Thoracic aorta (tissue), 2 donors: Measurements from ENCODE around the gene MRPL48. TPM values are rescaled to one million over a fixed set of nuclear protein-coding genes. Genes with fewer than 3 reads are reported as not detected.

ENCODE experiments used
- ATAC-seq: fragments of 150-250 bp; one replicate; pipeline ENCODE4 v1.8.0; 2017; ENCODE audit warnings: low read depth; ENCODE audit not compliant: insufficient number of reproducible peaks, low FRiP score
- DNase-seq: peaks from one replicate; pipeline ENCODE4 v3.0.0-alpha.2; 2020; ENCODE audit warnings: low spot score
- H3K27ac ChIP-seq, 2 donors: fragments of 200-600 bp; sonication (generic); 1 replicate in 1 of 2; 2 replicates in 1 of 2; pipeline ENCODE4 v1.5.1; 2016; ENCODE audit warnings: mild to moderate bottlenecking in 2 of 2, moderate library complexity in 2 of 2
- H3K27me3 ChIP-seq: fragments of 200-600 bp; sonication (generic); replicated peaks from 2 replicates; pipeline ENCODE4 v1.6.0; 2016; ENCODE audit warnings: mild to moderate bottlenecking; ENCODE audit not compliant: insufficient read depth
- H3K36me3 ChIP-seq: fragments of 200-600 bp; sonication (generic); one replicate; pipeline ENCODE4 v1.5.1; 2016
- H3K4me1 ChIP-seq, 2 donors: fragments of 200-600 bp; sonication (generic); 1 replicate in 1 of 2; 2 replicates in 1 of 2; pipeline versions ENCODE4 v1.5.1 to v1.6.0; 2016; ENCODE audit warnings: low read depth in 2 of 2, mild to moderate bottlenecking in 1 of 2; ENCODE audit not compliant: control insufficient read depth in 1 of 2
- H3K4me3 ChIP-seq: fragments of 200-600 bp; sonication (generic); 2 replicates; pipeline ENCODE4 v1.5.1; 2016; ENCODE audit warnings: mild to moderate bottlenecking
- H3K9me3 ChIP-seq: fragments of 200-600 bp; sonication (generic); 2 replicates; pipeline ENCODE4 v1.5.1; 2016
- CTCF ChIP-seq: fragments of 200-600 bp; sonication (generic); IDR thresholded peaks from one replicate; pipeline ENCODE4 v1.5.1; 2019; ENCODE audit warnings: antibody characterized with exemption
- total RNA-seq, 2 donors: library from RNA; depleted of rRNA; stranded (reverse); fragments of >200 nt; gene quantifications; one replicate each; pipeline versions ENCODE4 v1.1.0 to v1.2.3, GENCODE V29; 2016

MRPL48 gene
- total RNA-seq, 2 donors from 2014 or later: 3.8 to 18.6 TPM

DNA sequence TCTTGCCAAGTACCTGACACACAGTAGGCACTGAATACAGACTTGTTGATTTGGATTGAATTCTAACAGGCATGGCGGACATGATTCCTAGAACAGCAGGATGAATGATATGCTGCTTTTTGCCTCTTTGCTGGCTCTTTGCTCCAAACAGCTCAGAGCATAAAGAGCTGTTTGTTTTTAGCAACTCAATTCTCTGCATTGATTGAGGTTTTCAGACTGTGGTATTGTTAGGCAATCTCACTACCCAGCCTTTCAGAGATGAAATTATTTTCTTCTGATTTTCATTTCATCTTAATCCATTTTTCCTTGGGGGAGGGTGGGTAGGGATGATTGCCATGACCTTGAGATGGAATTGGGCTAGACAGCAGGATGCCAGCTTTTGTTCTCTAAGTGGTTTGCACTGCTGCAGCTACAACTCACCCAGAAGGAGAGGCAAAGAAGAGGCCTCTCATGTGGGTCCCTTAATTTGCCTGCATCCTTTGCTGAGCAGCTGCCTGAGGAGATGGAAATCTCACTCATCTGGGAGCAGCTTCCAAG lies 68.4 kb downstream of the MRPL48 start:
- DNase-seq: no peak
- Histone ChIP-seq H3K9me3 (no peaks in the 10 kb centered on the region), H3K27me3 (no peaks in the 10 kb centered on the region), H3K27ac (no peak overlapping the region), H3K36me3 (peaks cover 9% of the 10 kb centered on the region), H3K4me1 (no peaks in the 10 kb centered on the region), H3K4me3 (no peak overlapping the region)
- no peak for ATAC-seq
- no peak for TF ChIP-seq CTCF

DNA sequence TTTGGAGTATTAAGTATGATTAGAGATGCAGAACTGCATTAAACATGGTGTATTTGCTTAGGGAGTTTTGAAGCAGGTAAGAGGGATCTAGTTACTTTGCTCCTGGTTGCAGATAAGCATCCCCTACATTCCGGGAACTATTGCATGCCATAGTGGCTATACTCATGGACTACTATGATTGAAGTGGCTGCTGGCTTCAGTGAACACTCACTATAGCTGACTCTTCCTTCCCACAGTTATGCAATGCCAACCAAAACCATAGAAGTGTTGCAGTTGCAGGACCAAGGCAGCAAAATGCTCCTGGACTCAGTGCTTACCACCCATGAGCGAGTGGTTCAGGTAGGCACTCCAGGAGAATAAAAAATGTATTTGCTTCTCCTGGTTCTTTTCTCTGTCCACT lies 72.0 kb downstream of the MRPL48 start:
- Histone ChIP-seq H3K27me3 (no peaks in the 10 kb centered on the region), H3K4me1 (no peaks in the 10 kb centered on the region), H3K4me3 (no peak overlapping the region), H3K9me3 (no peaks in the 10 kb centered on the region), H3K36me3 (peaks cover 25% of the 10 kb centered on the region), H3K27ac (no peak overlapping the region)
- no peak for DNase-seq
- no peak for TF ChIP-seq CTCF
- ATAC-seq: no peak

DNA sequence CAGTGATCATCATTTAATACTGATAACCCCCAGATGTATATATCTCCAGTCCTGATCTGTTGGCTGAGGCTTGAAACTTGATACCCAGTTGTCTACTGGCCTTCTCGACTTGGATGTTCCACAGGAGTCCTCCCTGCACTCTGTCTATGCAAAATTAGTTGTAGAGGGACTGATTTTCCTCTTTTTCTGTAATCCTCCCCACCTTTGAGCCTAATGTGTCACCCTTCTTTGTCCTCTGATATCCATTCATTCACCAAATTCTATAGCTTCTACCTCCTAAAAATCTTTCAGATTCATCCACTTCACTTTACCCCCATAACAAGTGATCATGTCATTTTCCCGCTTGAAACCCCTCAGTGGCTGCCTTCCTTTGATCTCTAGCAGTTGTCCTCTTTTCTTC lies 72.5 kb downstream of the MRPL48 start:
- Histone ChIP-seq H3K27me3 (no peaks in the 10 kb centered on the region), H3K9me3 (no peaks in the 10 kb centered on the region), H3K4me1 (no peaks in the 10 kb centered on the region), H3K4me3 (no peak overlapping the region), H3K36me3 (peaks cover 25% of the 10 kb centered on the region), H3K27ac (no peak overlapping the region)
- TF ChIP-seq CTCF: no peak
- ATAC-seq (no peak), DNase-seq (no peak)

- Histone ChIP-seq H3K36me3 (peaks cover 25% of the 10 kb centered on the region), H3K27me3 (no peaks in the 10 kb centered on the region), H3K27ac (no peak overlapping the region), H3K4me3 (no peak overlapping the region), H3K4me1 (no peaks in the 10 kb centered on the region), H3K9me3 (no peaks in the 10 kb centered on the region)
- no peak for TF ChIP-seq CTCF
- DNase-seq (no peak), ATAC-seq (no peak)
Observed at GRCh38 chr11:73862986-73863385, 75.3 kb downstream of the MRPL48 start.

DNA sequence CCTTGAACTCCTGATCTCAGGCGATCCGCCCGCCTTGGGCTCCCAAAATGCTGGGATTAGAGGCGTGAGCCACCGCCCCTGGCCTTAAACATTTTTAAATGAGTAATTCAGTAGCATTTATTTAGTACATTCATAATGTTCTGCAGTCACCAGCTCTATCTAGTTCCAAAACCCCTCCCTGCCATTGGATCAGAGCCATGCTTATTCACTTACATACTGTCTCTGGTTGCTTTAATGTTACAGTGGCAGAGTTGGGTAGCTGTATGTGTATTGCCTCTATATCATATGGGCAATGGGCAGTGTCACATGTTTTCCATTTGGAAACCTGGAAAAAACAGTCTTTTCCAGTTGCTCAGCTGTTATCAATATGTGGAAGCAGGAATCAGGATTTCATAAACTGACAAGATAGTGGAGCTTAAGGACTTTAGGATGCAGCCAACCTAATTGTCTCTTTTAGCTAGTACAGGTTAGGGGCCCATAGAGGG lies 78.5 kb downstream of the MRPL48 start:
- Histone ChIP-seq H3K4me1 (no peaks in the 10 kb centered on the region), H3K36me3 (peaks cover 16% of the 10 kb centered on the region), H3K27me3 (no peaks in the 10 kb centered on the region), H3K4me3 (no peak overlapping the region), H3K27ac (no peak overlapping the region), H3K9me3 (no peaks in the 10 kb centered on the region)
- TF ChIP-seq CTCF: no peak
- ATAC-seq (no peak), DNase-seq (no peak)
